Lung (tissue), 12 donors: ENCODE data around the gene DNAH10. TPM values are rescaled to one million over a fixed set of nuclear protein-coding genes. Genes with fewer than 3 reads are reported as not detected.

Experiments used
- ATAC-seq: fragments of 200-7000 bp; cut with Tn5 transposase; one replicate; pipeline ENCODE4 v1.9.1; 2020; ENCODE audit warnings: moderate number of reproducible peaks; ENCODE audit not compliant: insufficient read depth, low FRiP score
- DNase-seq, 3 donors: peaks; one replicate each; pipeline ENCODE4 v3.0.0-alpha.2; 2013 to 2017
- H3K27ac ChIP-seq, 2 donors: one replicate each; pipeline ENCODE4 v1.5.1; 2013; ENCODE audit warnings: mild to moderate bottlenecking in 2 of 2, moderate library complexity in 2 of 2, control low read depth in 1 of 2, inconsistent platforms in 1 of 2, low read depth in 1 of 2, low read length in 1 of 2
- H3K27me3 ChIP-seq, 3 donors: one replicate each; pipeline ENCODE4 v1.5.1; 2013; ENCODE audit warnings: low read length in 2 of 3; ENCODE audit not compliant: control insufficient read depth in 3 of 3, insufficient read depth in 3 of 3
- H3K36me3 ChIP-seq, 4 donors: one replicate each; pipeline ENCODE4 v1.5.1; 2013; ENCODE audit warnings: low read length in 4 of 4, mild to moderate bottlenecking in 1 of 4, moderate library complexity in 1 of 4; ENCODE audit not compliant: control insufficient read depth in 4 of 4, insufficient read depth in 4 of 4
- H3K4me1 ChIP-seq, 5 donors: one replicate each; pipeline ENCODE4 v1.5.1; 2013; ENCODE audit warnings: low read length in 5 of 5, mild to moderate bottlenecking in 2 of 5, moderate library complexity in 1 of 5; ENCODE audit not compliant: control insufficient read depth in 5 of 5, insufficient read depth in 5 of 5
- H3K4me3 ChIP-seq: one replicate; pipeline ENCODE4 v1.5.1; 2013; ENCODE audit warnings: mild to moderate bottlenecking, control low read depth, moderate library complexity
- H3K9ac ChIP-seq, 2 donors: one replicate each; pipeline ENCODE4 v1.5.1; 2013; ENCODE audit warnings: low read length in 2 of 2, control low read depth in 1 of 2; ENCODE audit not compliant: insufficient read depth in 1 of 2
- H3K9me3 ChIP-seq, 4 donors: one replicate each; pipeline ENCODE4 v1.5.1; 2013; ENCODE audit warnings: low read length in 3 of 4, mild to moderate bottlenecking in 1 of 4, moderate library complexity in 1 of 4; ENCODE audit not compliant: control insufficient read depth in 4 of 4, insufficient read depth in 3 of 4
- CTCF ChIP-seq: IDR thresholded peaks from 2 replicates; pipeline ENCODE4 v1.5.1; 2012; ENCODE audit warnings: mild to moderate bottlenecking; ENCODE audit errors: control extremely low read depth, extremely low read depth
- WGBS, 2 donors: extraction: QIAGEN DNeasy Blood & Tissue Kit; methylation state at CpG; one replicate each; pipeline ENCODE4 v1.1.7; 2013; 5-methylcytosine and 5-hydroxymethylcytosine counted together
- polyA plus RNA-seq, 2 donors: library from polyadenylated mRNA; stranded (reverse); fragments of 200-250 nt; gene quantifications; one replicate each; pipeline ENCODE4 v1.2.1, GENCODE V29; 2013
- total RNA-seq, 2 donors: library from RNA; depleted of rRNA in 1 of 2; stranded (reverse); fragments of >200 nt in 1 of 2; gene quantifications; one replicate each; pipeline ENCODE4 v1.2.1, GENCODE V29; 2014 to 2021
- donor health status: control.
- donor health status: control.
- donor health status: Bipolar disorder and iron deficiency.
- donor health status: healthy.
- donor health status: DM: yes; HTN: yes; CAD: no.

The DNAH10 gene
- total and polyA plus RNA-seq, 4 donors, result 2.0 to 21.7 (median 9.1) TPM

- Histone ChIP-seq H3K36me3 (no peaks in the 10 kb centered on the region), H3K27me3 (no peaks in the 10 kb centered on the region), H3K9me3 (peaks cover 0 to 7% (median 6%) of the 10 kb centered on the region in 4 donors), H3K4me3 (no peak overlapping the region), H3K9ac (no peak overlapping the region), H3K27ac (no peak overlapping the region), H3K4me1 (no peaks in the 10 kb centered on the region)
- ATAC-seq (no peak), DNase-seq (no peak)
- WGBS, 2 donors, result 96% methylated on average over 5 of the region's 5 CpGs
- TF ChIP-seq CTCF, result no peak
These were observed 70.0 kb downstream of the DNAH10 start for GRCh38 chr12:123832052-123832451.

DNA sequence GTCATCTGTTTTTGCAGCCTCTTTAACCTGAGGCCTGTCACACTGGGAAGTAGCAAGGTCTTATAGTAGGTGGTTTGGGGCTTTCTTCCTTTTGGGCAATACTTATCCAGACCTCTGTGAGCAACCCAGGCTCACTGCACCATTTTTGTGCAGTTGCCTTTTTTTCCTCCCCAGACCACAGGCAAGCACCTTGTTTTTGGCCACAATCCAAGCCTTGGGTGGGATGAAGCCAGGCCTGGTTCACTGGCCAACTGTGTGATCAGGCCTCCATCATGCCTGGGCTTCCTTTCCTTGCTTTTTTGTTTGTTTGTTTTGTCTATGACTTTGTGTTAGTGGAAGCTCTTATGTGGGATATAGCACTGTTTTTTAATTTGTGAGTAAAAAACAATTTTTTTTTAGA is 71.7 kb downstream of the DNAH10 start:
- DNase-seq, result no peak
- H3K4me1 ChIP-seq, result no peaks in the 10 kb centered on the region
- ATAC-seq, result no peak

DNA sequence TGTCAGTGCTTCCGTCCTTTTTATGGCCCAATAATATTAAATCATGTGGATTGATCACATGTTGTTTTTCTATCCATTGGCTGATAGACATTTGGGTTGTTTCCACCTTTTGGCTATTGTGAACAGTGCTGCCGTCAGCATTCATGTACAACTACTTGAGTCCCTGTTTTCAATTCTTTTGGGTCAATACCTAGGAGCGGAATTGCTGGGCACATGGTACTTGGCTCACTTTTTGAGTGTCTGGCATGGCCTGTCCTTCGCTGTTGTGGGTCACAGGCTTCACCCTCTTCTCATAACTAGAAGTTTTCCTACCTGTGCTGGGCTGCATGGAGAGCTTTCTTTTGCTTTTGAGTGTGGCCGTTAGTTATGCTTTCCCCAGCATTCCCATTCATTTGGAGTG is 72.7 kb downstream of the DNAH10 start:
- Histone ChIP-seq H3K4me1 (no peaks in the 10 kb centered on the region), H3K4me3 (no peak overlapping the region), H3K27ac (no peak overlapping the region), H3K27me3 (no peaks in the 10 kb centered on the region), H3K9me3 (peaks cover 0 to 7% (median 2%) of the 10 kb centered on the region in 4 donors), H3K9ac (no peak overlapping the region), H3K36me3 (no peaks in the 10 kb centered on the region)
- DNase-seq, result no peak
- no peak for ATAC-seq
- no peak for TF ChIP-seq CTCF
- 95 to 97% methylated on average over 5 of the region's 5 CpGs for WGBS, 2 donors

More for the DNA sequence above, 71.7 kb downstream of the DNAH10 start:
- Histone ChIP-seq H3K9ac (no peak overlapping the region), H3K27me3 (no peaks in the 10 kb centered on the region), H3K4me3 (no peak overlapping the region), H3K27ac (no peak overlapping the region), H3K9me3 (peaks cover 0 to 7% (median 2%) of the 10 kb centered on the region in 4 donors), H3K36me3 (no peaks in the 10 kb centered on the region)
- TF ChIP-seq CTCF, result no peak

- TF ChIP-seq CTCF, result no peak
- 74 to 75% methylated on average over 2 of the region's 2 CpGs for WGBS, 2 donors
- ATAC-seq (no peak), DNase-seq (no peak)
- Histone ChIP-seq H3K4me1 (no peaks in the 10 kb centered on the region), H3K9ac (no peak overlapping the region), H3K27ac (no peak overlapping the region), H3K4me3 (no peak overlapping the region), H3K36me3 (no peaks in the 10 kb centered on the region), H3K9me3 (peaks cover 0 to 7% (median 2%) of the 10 kb centered on the region in 4 donors), H3K27me3 (no peaks in the 10 kb centered on the region)
These were observed 74.2 kb downstream of the DNAH10 start for GRCh38 chr12:123836292-123836691.
